RWPE1 (cell line): ENCODE data around the gene SEC14L1.

Experiments used
- CTCF ChIA-PET: fragments of 350-600 bp; sonication (Branson Sonifier 250); formaldehyde crosslinking; extraction: SDS; loops from one replicate; lab custom pipeline; 2021; lab: Yijun Ruan, JAX
- POLR2A ChIA-PET: fragments of 400-600 bp; formaldehyde crosslinking; extraction: SDS; loops from one replicate; lab custom pipeline; 2020; ENCODE audit warnings: antibody characterized with exemption; ENCODE audit not compliant: low non-redundant PET; lab: Yijun Ruan, JAX
- DNase-seq: peaks from one replicate; pipeline ENCODE4 v3.0.0; 2012; ENCODE audit warnings: low spot score
- H3K27ac ChIP-seq: fragments of 450-650 bp; 2 replicates; pipeline ENCODE4 v1.5.1; 2017
- CTCF ChIP-seq: fragments of 450-650 bp; conservative IDR thresholded peaks from 2 replicates; pipeline ENCODE4 v1.5.1; 2017; ENCODE audit warnings: low read depth, mild to moderate bottlenecking

SEC14L1 gene

GRCh38 chr17:77124192-77124889 is 16.4 kb upstream of the SEC14L1 start:
- ChIA-PET CTCF (no interaction called here), POLR2A (interaction anchor here (0.6 kb wide), 1 partner anchor 542 kb away, joined by 3 read pairs; no protein-coding TSS in a partner anchor)
- DNase-seq = peak; percentile 58
- TF ChIP-seq CTCF = no peak
- peak overlapping the region; percentile 97 for H3K27ac ChIP-seq

- peak overlapping the region; percentile 97 for H3K27ac ChIP-seq
- POLR2A ChIA-PET = interaction anchor here (0.7 kb wide), 1 partner anchor 14 kb away, joined by 3 read pairs; no protein-coding TSS in a partner anchor
- TF ChIP-seq CTCF = no peak
- DNase-seq = peak; percentile 97
- CTCF ChIA-PET = interaction anchor here (0.5 to 1.4 kb wide), 2 partner anchors 69 to 444 kb away, joined by 3 to 6 read pairs; no protein-coding TSS in a partner anchor
Observed at GRCh38 chr17:77125432-77125901, 15.3 kb upstream of the SEC14L1 start.

- CTCF ChIA-PET = no interaction called here
- no peak for DNase-seq
- POLR2A ChIA-PET = no interaction called here
- no peak for TF ChIP-seq CTCF
- peak overlapping the region; percentile 97 for H3K27ac ChIP-seq
Observed at GRCh38 chr17:77126519-77126918, 14.2 kb upstream of the SEC14L1 start.

GRCh38 chr17:77127735-77128361 is 12.9 kb upstream of the SEC14L1 start:
- TF ChIP-seq CTCF = no peak
- POLR2A ChIA-PET = interaction anchor here (0.6 kb wide), 1 partner anchor 71 kb away, joined by 5 read pairs; no protein-coding TSS in a partner anchor
- CTCF ChIA-PET = no interaction called here
- H3K27ac ChIP-seq = peak overlapping the region; percentile 97
- DNase-seq = no peak

GRCh38 chr17:77128896-77129567 is 11.7 kb upstream of the SEC14L1 start:
- CTCF ChIA-PET = interaction anchor here (0.7 kb wide), 1 partner anchor 80 kb away, joined by 6 read pairs; no protein-coding TSS in a partner anchor
- no peak for DNase-seq
- POLR2A ChIA-PET = no interaction called here
- no peak for TF ChIP-seq CTCF
- peak overlapping the region; percentile 99 for H3K27ac ChIP-seq

GRCh38 chr17:77129568-77130301 is 11.0 kb upstream of the SEC14L1 start:
- POLR2A ChIA-PET = no interaction called here
- peak overlapping the region; percentile 99 for H3K27ac ChIP-seq
- CTCF ChIA-PET = no interaction called here
- no peak for TF ChIP-seq CTCF
- no peak for DNase-seq
